ENCODE data around the gene SCCPDH. TPM values are rescaled to one million over a fixed set of nuclear protein-coding genes. Genes with fewer than 3 reads are reported as not detected.

SCCPDH gene
- total RNA-seq, 1 donor: 55.1 TPM

- no peak overlapping the region for H3K4me3 ChIP-seq (ENCODE audit: low read depth, low read length)
- TF ChIP-seq, protein P1, sequence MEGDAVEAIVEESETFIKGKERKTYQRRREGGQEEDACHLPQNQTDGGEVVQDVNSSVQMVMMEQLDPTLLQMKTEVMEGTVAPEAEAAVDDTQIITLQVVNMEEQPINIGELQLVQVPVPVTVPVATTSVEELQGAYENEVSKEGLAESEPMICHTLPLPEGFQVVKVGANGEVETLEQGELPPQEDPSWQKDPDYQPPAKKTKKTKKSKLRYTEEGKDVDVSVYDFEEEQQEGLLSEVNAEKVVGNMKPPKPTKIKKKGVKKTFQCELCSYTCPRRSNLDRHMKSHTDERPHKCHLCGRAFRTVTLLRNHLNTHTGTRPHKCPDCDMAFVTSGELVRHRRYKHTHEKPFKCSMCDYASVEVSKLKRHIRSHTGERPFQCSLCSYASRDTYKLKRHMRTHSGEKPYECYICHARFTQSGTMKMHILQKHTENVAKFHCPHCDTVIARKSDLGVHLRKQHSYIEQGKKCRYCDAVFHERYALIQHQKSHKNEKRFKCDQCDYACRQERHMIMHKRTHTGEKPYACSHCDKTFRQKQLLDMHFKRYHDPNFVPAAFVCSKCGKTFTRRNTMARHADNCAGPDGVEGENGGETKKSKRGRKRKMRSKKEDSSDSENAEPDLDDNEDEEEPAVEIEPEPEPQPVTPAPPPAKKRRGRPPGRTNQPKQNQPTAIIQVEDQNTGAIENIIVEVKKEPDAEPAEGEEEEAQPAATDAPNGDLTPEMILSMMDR (IDR thresholded peaks at IDR 0.05; ENCODE audit: insufficient read depth, low read length): no peak
- DNase-seq (ENCODE audit: low read depth): no peak
Observed at GRCh38 chr1:246695136-246695535, 29.1 kb upstream of the SCCPDH start.

DNA sequence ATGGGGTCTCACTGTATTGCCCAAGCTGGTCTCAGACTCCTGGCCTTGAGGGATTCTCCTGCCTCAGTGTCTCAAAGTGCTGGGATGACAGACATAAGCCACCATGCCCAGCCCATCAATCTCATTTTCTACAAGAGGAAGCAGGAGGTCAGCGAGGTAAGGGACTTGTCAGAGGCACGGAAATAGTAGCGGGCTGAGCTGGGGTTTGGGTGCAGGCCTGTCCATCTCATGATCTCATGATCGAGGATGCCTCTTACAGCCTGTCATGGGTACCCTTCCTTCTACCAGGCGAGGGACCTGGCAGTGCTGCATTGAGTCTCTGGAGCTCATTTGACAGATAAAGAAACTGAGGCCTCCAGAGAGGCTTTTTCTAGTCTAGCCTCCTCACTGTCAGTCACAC is 28.5 kb upstream of the SCCPDH start:
- TF ChIP-seq, protein P1 (IDR thresholded peaks at IDR 0.05; ENCODE audit: insufficient read depth, low read length): no peak

DNA sequence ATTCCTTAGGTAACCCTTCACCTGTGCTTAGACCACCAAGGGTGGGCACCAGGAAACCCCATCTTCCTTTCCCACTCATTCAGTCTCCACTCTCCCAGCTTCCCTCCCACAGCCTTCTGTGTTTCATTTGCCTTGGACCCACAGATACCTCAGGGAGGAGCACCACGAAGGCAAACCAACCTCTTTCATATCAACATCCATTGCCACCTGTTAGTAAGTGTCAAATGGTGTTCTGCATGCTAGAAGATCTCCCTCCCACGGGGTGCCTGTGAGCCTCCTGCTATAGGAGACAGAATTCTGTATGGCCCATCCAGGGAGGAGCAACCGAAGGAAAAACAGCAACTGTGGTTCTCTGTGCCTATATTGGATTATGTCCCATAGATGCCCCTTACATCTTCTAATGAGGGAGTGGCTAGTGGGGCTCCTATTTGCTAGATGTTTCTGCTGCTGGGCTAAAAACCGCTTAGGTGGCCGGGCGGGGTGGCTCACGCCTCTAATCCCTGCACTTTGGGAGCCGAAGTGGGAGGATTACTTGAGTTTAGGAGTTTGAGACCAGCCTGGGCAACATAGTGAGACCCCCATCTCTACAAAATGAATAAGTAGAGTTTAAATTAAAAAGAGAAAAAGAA is 25.6 kb upstream of the SCCPDH start:
- DNase-seq (ENCODE audit: low read depth): no peak
- TF ChIP-seq, protein P1 (IDR thresholded peaks at IDR 0.05; ENCODE audit: insufficient read depth, low read length): no peak
- H3K4me3 ChIP-seq (ENCODE audit: low read depth, low read length): peak overlapping the region; percentile 50

More for the DNA sequence above, 28.5 kb upstream of the SCCPDH start:
- DNase-seq (ENCODE audit: low read depth): no peak
- H3K4me3 ChIP-seq (ENCODE audit: low read depth, low read length): no peak overlapping the region

- TF ChIP-seq, protein P1 (IDR thresholded peaks at IDR 0.05; ENCODE audit: insufficient read depth, low read length): peak; percentile 93
- peak overlapping the region; percentile 50 for H3K4me3 ChIP-seq (ENCODE audit: low read depth, low read length)
- peak; percentile 94 for DNase-seq (ENCODE audit: low read depth)
Observed at GRCh38 chr1:246699095-246699735, 25.0 kb upstream of the SCCPDH start.

DNA sequence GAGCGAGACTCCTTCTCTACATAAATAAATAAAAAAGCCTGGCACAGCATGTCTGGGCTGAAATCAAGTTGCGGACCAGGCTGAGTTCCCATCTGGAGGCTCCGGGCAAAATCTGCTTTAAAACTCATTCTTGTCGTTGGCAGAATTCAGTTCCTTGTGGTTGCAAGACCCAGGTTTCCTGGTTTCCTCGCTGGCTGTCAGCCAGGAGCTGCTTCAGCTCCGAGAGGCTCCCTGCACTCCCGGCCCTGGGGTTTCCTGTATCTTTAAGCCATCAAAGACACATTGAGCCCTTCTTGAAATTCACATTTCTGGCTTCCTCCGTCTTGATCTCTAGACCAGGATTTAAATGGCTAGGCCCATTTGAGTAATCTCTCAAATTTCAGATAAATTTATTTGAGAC is 20.6 kb upstream of the SCCPDH start:
- TF ChIP-seq, protein P1 (IDR thresholded peaks at IDR 0.05; ENCODE audit: insufficient read depth, low read length): no peak
- no peak overlapping the region for H3K4me3 ChIP-seq (ENCODE audit: low read depth, low read length)
- DNase-seq (ENCODE audit: low read depth): no peak

GRCh38 chr1:246705368-246705767 is 18.8 kb upstream of the SCCPDH start:
- TF ChIP-seq, protein P1 (IDR thresholded peaks at IDR 0.05; ENCODE audit: insufficient read depth, low read length): no peak
- peak; percentile 95 for DNase-seq (ENCODE audit: low read depth)
- no peak overlapping the region for H3K4me3 ChIP-seq (ENCODE audit: low read depth, low read length)

Data from fibroblast of the aortic adventitia (primary cell).